CD4-positive, alpha-beta T cell treated with Interleukin-1 beta for 1 hour (primary cell): ENCODE data around the gene INSIG2.

ENCODE experiments used
- DNase-seq, 2 donors: peaks; one replicate each; pipeline ENCODE4 v3.0.0-alpha.2; 2020 to 2022

The INSIG2 gene

GRCh38 chr2:118131771-118132170, 43.5 kb downstream of the INSIG2 start:
- no peak for DNase-seq

- DNase-seq = no peak
Observed at GRCh38 chr2:118133916-118134315, 45.6 kb downstream of the INSIG2 start.

GRCh38 chr2:118134650-118135049, 46.4 kb downstream of the INSIG2 start:
- DNase-seq = no peak

GRCh38 chr2:118145207-118145606, 56.9 kb downstream of the INSIG2 start:
- no peak for DNase-seq

- DNase-seq = no peak
Observed at GRCh38 chr2:118145806-118146205, 57.5 kb downstream of the INSIG2 start.

DNA sequence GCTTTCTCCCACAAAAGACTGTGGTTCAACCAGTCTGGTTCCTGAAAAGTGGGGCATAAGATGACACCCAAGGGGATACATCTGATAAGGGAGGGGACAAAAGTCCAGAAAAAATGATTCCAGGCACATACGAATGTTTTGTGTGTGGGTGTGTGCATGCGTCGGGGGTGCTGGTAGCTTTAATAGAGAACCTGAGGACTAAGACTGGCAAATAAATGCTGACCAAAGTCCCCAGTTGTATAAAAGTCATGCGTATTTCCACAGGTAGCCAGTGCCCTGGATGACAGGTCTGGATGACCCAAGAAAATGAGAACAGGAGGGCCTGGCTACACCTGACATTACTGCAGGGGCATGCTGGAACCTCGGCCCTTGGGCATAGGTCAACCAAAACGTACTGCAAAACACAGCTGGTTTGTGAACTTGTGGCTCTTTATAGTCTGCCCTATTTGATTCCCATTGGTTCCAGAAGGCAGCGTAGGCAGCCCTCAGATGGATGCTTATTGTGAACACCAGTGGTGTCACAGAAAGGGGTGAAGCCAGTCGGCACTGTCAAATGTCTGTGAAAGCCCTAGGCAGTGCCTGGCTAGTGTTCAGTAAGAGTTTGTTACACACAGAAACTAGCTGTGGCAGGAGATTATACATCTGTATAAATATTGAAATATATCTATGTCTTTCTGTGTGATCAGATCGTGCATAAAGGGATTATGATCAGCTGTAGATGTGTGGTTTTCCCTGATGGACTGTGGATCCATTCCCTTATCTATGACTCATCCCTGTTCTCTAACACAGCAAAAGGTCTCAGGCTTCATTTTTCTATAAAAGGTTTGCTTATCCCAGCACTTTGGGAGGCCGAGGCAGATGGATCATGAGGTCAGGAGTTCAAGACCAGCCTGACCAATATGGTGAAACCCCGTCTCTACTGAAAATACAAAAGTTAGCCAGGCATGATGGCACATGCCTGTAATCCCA, 58.3 kb downstream of the INSIG2 start:
- DNase-seq = no peak

GRCh38 chr2:118148133-118148532, 59.9 kb downstream of the INSIG2 start:
- DNase-seq = no peak

DNA sequence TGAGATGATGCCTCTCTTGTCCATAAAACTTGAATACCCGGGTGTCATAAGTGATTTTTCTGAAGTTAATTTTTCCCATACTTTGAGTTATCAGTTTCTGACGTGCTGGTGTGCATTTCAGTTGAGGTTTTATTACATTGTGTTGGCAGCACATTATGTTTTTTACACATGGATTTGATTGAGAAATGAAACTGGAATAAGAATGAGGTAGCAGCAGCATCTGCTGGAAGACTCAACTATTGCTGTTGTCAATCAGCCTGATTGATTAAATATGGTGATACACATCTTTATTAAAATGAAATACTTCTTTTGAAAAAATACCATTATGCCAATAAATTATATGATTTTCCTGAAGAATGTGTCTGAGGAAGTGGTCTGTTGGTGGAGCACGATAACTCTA, 60.5 kb downstream of the INSIG2 start:
- no peak for DNase-seq

GRCh38 chr2:118150294-118150693, 62.0 kb downstream of the INSIG2 start:
- no peak for DNase-seq

DNA sequence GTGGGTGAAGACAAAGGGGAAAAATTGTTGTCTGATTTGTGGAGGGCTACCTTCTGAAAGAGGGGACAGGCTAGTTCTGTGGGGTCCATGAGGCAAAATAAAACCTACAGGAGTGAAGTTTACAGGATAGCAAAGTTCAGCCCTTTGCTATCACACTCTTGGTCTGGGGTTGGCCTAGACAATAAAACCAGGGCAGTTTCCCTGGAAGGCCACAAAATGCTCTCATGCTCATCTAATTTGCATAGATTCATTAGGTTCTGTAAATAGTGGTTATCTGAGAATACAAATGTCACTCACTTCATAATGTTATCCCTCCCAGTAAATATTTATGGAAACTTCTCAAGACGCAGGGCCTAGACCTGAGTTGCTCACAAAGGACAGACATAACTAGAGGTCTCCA, 63.6 kb downstream of the INSIG2 start:
- DNase-seq = no peak

GRCh38 chr2:118153433-118153832, 65.2 kb downstream of the INSIG2 start:
- DNase-seq = no peak

DNA sequence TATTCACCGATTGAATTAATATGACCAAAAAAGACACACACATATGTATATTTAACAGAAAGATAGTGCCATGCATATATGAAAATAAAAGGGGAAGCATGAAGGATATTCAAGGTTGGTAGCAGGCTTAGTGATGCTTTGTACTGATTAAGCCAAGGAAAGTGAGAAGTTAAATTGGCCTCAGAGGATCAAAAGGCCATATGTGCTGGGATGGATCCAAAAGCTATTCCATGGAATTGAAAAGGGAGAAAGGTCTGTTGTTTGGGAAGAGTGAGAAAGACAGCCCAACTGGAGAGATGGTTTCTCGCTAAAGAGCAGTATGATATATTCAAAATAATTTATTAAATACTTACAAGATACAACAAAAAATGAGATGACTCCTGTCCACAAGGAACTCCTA, 65.9 kb downstream of the INSIG2 start:
- no peak for DNase-seq
